GM12892 (cell line): ENCODE results near the gene SLC5A5.

ENCODE experiments used
- POLR2A ChIP-seq: IDR thresholded peaks from 2 replicates; pipeline ENCODE4 v1.6.1; 2011; ENCODE audit warnings: low read depth, low read length, control low read depth
- POLR2AphosphoS5 ChIP-seq: IDR thresholded peaks from 2 replicates; pipeline ENCODE4 v1.6.1; 2011; ENCODE audit warnings: low read depth, low read length, control low read depth

DNA sequence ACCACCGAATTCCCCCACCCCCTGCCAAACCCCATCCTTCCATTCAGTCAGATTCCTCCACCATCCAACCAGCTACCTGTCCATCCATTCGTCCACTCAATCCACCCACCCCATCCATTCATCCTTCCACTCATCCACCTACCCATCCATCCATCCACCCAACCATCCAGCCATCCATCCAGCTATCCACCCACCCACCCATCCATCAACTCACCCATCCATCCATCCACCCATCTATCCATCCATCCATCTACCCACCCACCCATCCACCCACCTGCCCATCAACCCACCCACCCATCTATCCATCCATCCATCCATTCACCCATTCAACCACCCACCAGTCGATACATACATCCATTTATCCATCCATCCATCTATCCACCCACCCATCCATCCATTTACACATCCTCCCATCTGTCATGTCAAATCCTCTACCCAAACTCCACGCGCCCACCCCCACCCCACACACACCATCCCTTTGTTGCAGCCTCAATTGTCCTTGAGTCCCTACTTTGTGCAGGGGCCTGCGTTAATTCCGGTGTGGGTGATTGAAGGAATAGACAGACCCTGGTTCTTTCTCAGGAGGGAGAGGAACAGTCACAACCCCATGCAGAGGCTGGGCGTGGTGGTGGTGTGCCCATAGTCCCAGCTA is 5.3 kb upstream of the SLC5A5 start:
- TF ChIP-seq POLR2AphosphoS5 (no peak), POLR2A (no peak)
